WERI-Rb-1 (cell line): Measurements from ENCODE around the gene EIF4E1B.

ENCODE experiments used
- DNase-seq: peaks from one replicate; pipeline ENCODE4 v3.0.0-alpha.2; 2020
- H3K27ac ChIP-seq: fragments of 250-450 bp; sonication (Bioruptor Pico); 2 replicates; pipeline ENCODE4 v1.5.1; 2020; ENCODE audit warnings: mild to moderate bottlenecking, moderate library complexity
- H3K27me3 ChIP-seq: fragments of 250-450 bp; sonication (Bioruptor Pico); 2 replicates; pipeline ENCODE4 v1.5.1; 2021; ENCODE audit warnings: mild to moderate bottlenecking, low read depth, moderate library complexity; ENCODE audit not compliant: insufficient read depth, severe bottlenecking
- H3K36me3 ChIP-seq: fragments of 250-450 bp; sonication (Bioruptor Pico); 2 replicates; pipeline ENCODE4 v1.5.1; 2020; ENCODE audit warnings: mild to moderate bottlenecking, moderate library complexity
- H3K4me3 ChIP-seq: 2 replicates; pipeline ENCODE4 v1.5.1; 2011; ENCODE audit warnings: low read depth, mild to moderate bottlenecking, control low read depth, low read length
- H3K9me3 ChIP-seq: fragments of 250-450 bp; sonication (Bioruptor Pico); 2 replicates; pipeline ENCODE4 v1.5.1; 2021; ENCODE audit warnings: mild to moderate bottlenecking, moderate library complexity; ENCODE audit not compliant: severe bottlenecking
- TF ChIP-seq, protein P1 (sequence below): IDR thresholded peaks from 2 replicates; pipeline ENCODE4 v1.5.1; 2011; ENCODE audit warnings: low read depth, mild to moderate bottlenecking, control low read depth, inconsistent platforms, low read length

EIF4E1B gene

GRCh38 chr5:176620333-176620981, 10.0 kb upstream of the EIF4E1B start:
- Histone ChIP-seq H3K36me3 (no peaks in the 10 kb centered on the region), H3K9me3 (no peaks in the 10 kb centered on the region), H3K27me3 (no peaks in the 10 kb centered on the region), H3K27ac (no peak overlapping the region), H3K4me3 (no peak overlapping the region)
- TF ChIP-seq, protein P1, sequence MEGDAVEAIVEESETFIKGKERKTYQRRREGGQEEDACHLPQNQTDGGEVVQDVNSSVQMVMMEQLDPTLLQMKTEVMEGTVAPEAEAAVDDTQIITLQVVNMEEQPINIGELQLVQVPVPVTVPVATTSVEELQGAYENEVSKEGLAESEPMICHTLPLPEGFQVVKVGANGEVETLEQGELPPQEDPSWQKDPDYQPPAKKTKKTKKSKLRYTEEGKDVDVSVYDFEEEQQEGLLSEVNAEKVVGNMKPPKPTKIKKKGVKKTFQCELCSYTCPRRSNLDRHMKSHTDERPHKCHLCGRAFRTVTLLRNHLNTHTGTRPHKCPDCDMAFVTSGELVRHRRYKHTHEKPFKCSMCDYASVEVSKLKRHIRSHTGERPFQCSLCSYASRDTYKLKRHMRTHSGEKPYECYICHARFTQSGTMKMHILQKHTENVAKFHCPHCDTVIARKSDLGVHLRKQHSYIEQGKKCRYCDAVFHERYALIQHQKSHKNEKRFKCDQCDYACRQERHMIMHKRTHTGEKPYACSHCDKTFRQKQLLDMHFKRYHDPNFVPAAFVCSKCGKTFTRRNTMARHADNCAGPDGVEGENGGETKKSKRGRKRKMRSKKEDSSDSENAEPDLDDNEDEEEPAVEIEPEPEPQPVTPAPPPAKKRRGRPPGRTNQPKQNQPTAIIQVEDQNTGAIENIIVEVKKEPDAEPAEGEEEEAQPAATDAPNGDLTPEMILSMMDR, result no peak
- no peak for DNase-seq

- no peak overlapping the region for H3K4me3 ChIP-seq
- TF ChIP-seq, protein P1, result no peak
Measured at GRCh38 chr5:176621661-176622079, 8.8 kb upstream of the EIF4E1B start.

DNA sequence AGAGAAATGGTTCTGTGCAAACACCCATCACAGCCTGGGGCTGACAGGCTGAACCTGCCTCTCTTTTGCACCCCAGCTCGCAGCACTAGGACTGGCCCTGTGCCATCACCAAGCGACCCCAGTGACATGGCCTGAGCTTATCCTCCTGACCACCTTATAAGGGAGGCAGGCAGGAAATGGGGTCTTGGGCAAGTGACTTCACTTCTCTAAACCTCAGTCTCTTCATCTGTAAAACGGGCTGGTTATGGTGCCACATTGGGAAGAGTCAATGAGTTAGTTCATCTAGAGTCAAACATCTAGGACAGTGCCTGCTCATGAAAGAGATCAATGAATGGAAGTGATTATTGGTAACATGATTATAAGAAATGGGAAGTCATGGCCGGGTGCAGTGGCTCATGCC, 6.3 kb upstream of the EIF4E1B start:
- Histone ChIP-seq H3K36me3 (no peaks in the 10 kb centered on the region), H3K27me3 (peaks cover 3% of the 10 kb centered on the region), H3K9me3 (no peaks in the 10 kb centered on the region), H3K4me3 (no peak overlapping the region), H3K27ac (no peak overlapping the region)
- TF ChIP-seq, protein P1, result no peak
- DNase-seq, result no peak

More at GRCh38 chr5:176621661-176622079, 8.8 kb upstream of the EIF4E1B start:
- peak overlapping the region; percentile 57 for H3K27ac ChIP-seq
- H3K27me3 ChIP-seq, result no peaks in the 10 kb centered on the region
- no peaks in the 10 kb centered on the region for H3K36me3 ChIP-seq
- H3K9me3 ChIP-seq, result no peaks in the 10 kb centered on the region
- DNase-seq, result peak; percentile 85

GRCh38 chr5:176624938-176625337, 5.5 kb upstream of the EIF4E1B start:
- H3K27me3 ChIP-seq, result peaks cover 7% of the 10 kb centered on the region
- TF ChIP-seq, protein P1, result no peak
- no peak for DNase-seq
- H3K36me3 ChIP-seq, result no peaks in the 10 kb centered on the region
- H3K9me3 ChIP-seq, result no peaks in the 10 kb centered on the region
- H3K4me3 ChIP-seq, result no peak overlapping the region
- no peak overlapping the region for H3K27ac ChIP-seq

- Histone ChIP-seq H3K27me3 (peaks cover 7% of the 10 kb centered on the region), H3K4me3 (no peak overlapping the region), H3K36me3 (no peaks in the 10 kb centered on the region), H3K9me3 (no peaks in the 10 kb centered on the region), H3K27ac (no peak overlapping the region)
- DNase-seq, result no peak
- TF ChIP-seq, protein P1, result no peak
Measured at GRCh38 chr5:176625512-176625911, 5.0 kb upstream of the EIF4E1B start.
